Activated naive CD4-positive, alpha-beta T cell treated with anti-CD3 and anti-CD28 coated beads, Interleukin-2, amount 10 ng/mL, durations not matched to agents 7 days and 5 days (primary cell): ENCODE results near the gene LZTR1.

Experiments
- CTCF ChIA-PET: fragments of 350-600 bp; sonication (Branson Sonifier 250); formaldehyde crosslinking; loops from one replicate; lab custom pipeline; 2021; ENCODE audit warnings: antibody characterized with exemption; lab: Charles Lee
- DNase-seq: peaks from one replicate; pipeline ENCODE4 v3.0.0-alpha.2; 2020
- H3K27ac Mint-ChIP-seq: one replicate; pipeline ENCODE4 v1.8.0; 2021; ENCODE audit warnings: mild to moderate bottlenecking, moderate library complexity, mixed read lengths
- H3K27me3 Mint-ChIP-seq: one replicate; pipeline ENCODE4 v1.8.0; 2021; ENCODE audit warnings: mild to moderate bottlenecking, mixed read lengths
- H3K36me3 Mint-ChIP-seq: one replicate; pipeline ENCODE4 v1.8.0; 2021; ENCODE audit warnings: mixed read lengths
- H3K4me1 Mint-ChIP-seq: one replicate; pipeline ENCODE4 v1.8.0; 2021; ENCODE audit warnings: mixed read lengths
- H3K4me3 Mint-ChIP-seq: one replicate; pipeline ENCODE4 v1.8.0; 2021; ENCODE audit warnings: mild to moderate bottlenecking, moderate library complexity, mixed read lengths
- H3K9me3 Mint-ChIP-seq: one replicate; pipeline ENCODE4 v1.8.0; 2021; ENCODE audit warnings: mixed read lengths

LZTR1 gene

GRCh38 chr22:20977019-20977418, 5.1 kb upstream of the LZTR1 start:
- H3K36me3 Mint-ChIP-seq, result no peaks in the 10 kb centered on the region
- CTCF ChIA-PET, result interaction anchor here (0.6 kb wide), 1 partner anchor 17 kb away, joined by 3 read pairs; no protein-coding TSS in a partner anchor

GRCh38 chr22:20977516-20978170, 4.5 kb upstream of the LZTR1 start:
- Mint-ChIP-seq H3K27me3 (peaks cover 26% of the 10 kb centered on the region), H3K4me1 (peaks cover 22% of the 10 kb centered on the region), H3K27ac (no peak overlapping the region), H3K9me3 (peaks cover 12% of the 10 kb centered on the region), H3K36me3 (peaks cover 2% of the 10 kb centered on the region), H3K4me3 (no peak overlapping the region)
- CTCF ChIA-PET, result no interaction called here
- no peak for DNase-seq

More at GRCh38 chr22:20977019-20977418, 5.1 kb upstream of the LZTR1 start:
- peaks cover 21% of the 10 kb centered on the region for H3K4me1 Mint-ChIP-seq
- peaks cover 30% of the 10 kb centered on the region for H3K27me3 Mint-ChIP-seq
- DNase-seq, result no peak
- no peak overlapping the region for H3K27ac Mint-ChIP-seq
- peaks cover 12% of the 10 kb centered on the region for H3K9me3 Mint-ChIP-seq
- H3K4me3 Mint-ChIP-seq, result no peak overlapping the region

- DNase-seq, result no peak
- H3K27ac Mint-ChIP-seq, result no peak overlapping the region
- CTCF ChIA-PET, result no interaction called here
- H3K4me1 Mint-ChIP-seq, result peaks cover 30% of the 10 kb centered on the region
- H3K27me3 Mint-ChIP-seq, result peaks cover 22% of the 10 kb centered on the region
- peaks cover 12% of the 10 kb centered on the region for H3K9me3 Mint-ChIP-seq
- H3K4me3 Mint-ChIP-seq, result no peak overlapping the region
- peaks cover 2% of the 10 kb centered on the region for H3K36me3 Mint-ChIP-seq
These were observed 3.7 kb upstream of the LZTR1 start for GRCh38 chr22:20978419-20978818.

- Mint-ChIP-seq H3K27me3 (peaks cover 14% of the 10 kb centered on the region), H3K4me1 (peaks cover 37% of the 10 kb centered on the region), H3K27ac (peak overlapping the region; percentile 24), H3K9me3 (peaks cover 12% of the 10 kb centered on the region), H3K36me3 (peaks cover 9% of the 10 kb centered on the region), H3K4me3 (peak overlapping the region; percentile 51)
- peak; percentile 80 for DNase-seq
- CTCF ChIA-PET, result no interaction called here
These were observed 2.8 kb upstream of the LZTR1 start for GRCh38 chr22:20979243-20979809.

- Mint-ChIP-seq H3K9me3 (peaks cover 12% of the 10 kb centered on the region), H3K27ac (no peak overlapping the region), H3K27me3 (peaks cover 14% of the 10 kb centered on the region), H3K36me3 (peaks cover 11% of the 10 kb centered on the region), H3K4me3 (peak overlapping the region; percentile 13), H3K4me1 (peaks cover 37% of the 10 kb centered on the region)
- CTCF ChIA-PET, result no interaction called here
- DNase-seq, result no peak
These were observed 2.1 kb upstream of the LZTR1 start for GRCh38 chr22:20979940-20980453.

- CTCF ChIA-PET, result no interaction called here
- peaks cover 37% of the 10 kb centered on the region for H3K4me1 Mint-ChIP-seq
These were observed 1.6 kb upstream of the LZTR1 start for GRCh38 chr22:20980523-20980922.

GRCh38 chr22:20980938-20981722, 967 bp upstream of the LZTR1 start:
- Mint-ChIP-seq H3K27ac (peak overlapping the region; percentile 89), H3K4me3 (peak overlapping the region; percentile 85), H3K27me3 (peaks cover 7% of the 10 kb centered on the region), H3K9me3 (peaks cover 12% of the 10 kb centered on the region), H3K4me1 (peaks cover 37% of the 10 kb centered on the region), H3K36me3 (peaks cover 11% of the 10 kb centered on the region)
- no peak for DNase-seq
- CTCF ChIA-PET, result interaction anchor here (1.5 to 1.8 kb wide), 4 partner anchors 18 to 95 kb away, joined by 3 to 8 read pairs (median 4); partner anchors contain the start of gene LRRC74B

More at GRCh38 chr22:20980523-20980922, 1.6 kb upstream of the LZTR1 start:
- Mint-ChIP-seq H3K27ac (no peak overlapping the region), H3K27me3 (peaks cover 13% of the 10 kb centered on the region), H3K4me3 (peak overlapping the region; percentile 13), H3K9me3 (peaks cover 12% of the 10 kb centered on the region), H3K36me3 (peaks cover 11% of the 10 kb centered on the region)
- DNase-seq, result no peak

- CTCF ChIA-PET, result interaction anchor here (1.0 to 1.8 kb wide), 5 partner anchors 18 to 97 kb away, joined by 3 to 8 read pairs (median 4); partner anchors contain the start of gene LRRC74B
- Mint-ChIP-seq H3K27ac (peak overlapping the region; percentile 80), H3K4me1 (peaks cover 37% of the 10 kb centered on the region), H3K27me3 (peaks cover 2% of the 10 kb centered on the region), H3K9me3 (peaks cover 12% of the 10 kb centered on the region), H3K36me3 (peaks cover 14% of the 10 kb centered on the region), H3K4me3 (peak overlapping the region; percentile 85)
- DNase-seq, result peak; percentile 39
These were observed 426 bp downstream of the LZTR1 start for GRCh38 chr22:20982563-20982882.

GRCh38 chr22:20983081-20983771, 1.1 kb downstream of the LZTR1 start:
- DNase-seq, result no peak
- peak overlapping the region; percentile 80 for H3K27ac Mint-ChIP-seq
- peaks cover 14% of the 10 kb centered on the region for H3K36me3 Mint-ChIP-seq
- peak overlapping the region; percentile 85 for H3K4me3 Mint-ChIP-seq
- CTCF ChIA-PET, result no interaction called here
- peaks cover 9% of the 10 kb centered on the region for H3K9me3 Mint-ChIP-seq
- H3K4me1 Mint-ChIP-seq, result peaks cover 37% of the 10 kb centered on the region
- H3K27me3 Mint-ChIP-seq, result no peaks in the 10 kb centered on the region

- Mint-ChIP-seq H3K27me3 (no peaks in the 10 kb centered on the region), H3K9me3 (no peaks in the 10 kb centered on the region), H3K27ac (no peak overlapping the region), H3K4me1 (peaks cover 27% of the 10 kb centered on the region), H3K36me3 (peaks cover 18% of the 10 kb centered on the region), H3K4me3 (no peak overlapping the region)
- CTCF ChIA-PET, result interaction anchor here (1.7 kb wide), 1 partner anchor 15 kb away, joined by 4 read pairs; no protein-coding TSS in a partner anchor
- no peak for DNase-seq
These were observed 3.6 kb downstream of the LZTR1 start for GRCh38 chr22:20985720-20986119.

GRCh38 chr22:20986365-20986764, 4.3 kb downstream of the LZTR1 start:
- CTCF ChIA-PET, result interaction anchor here (1.7 kb wide), 1 partner anchor 15 kb away, joined by 4 read pairs; no protein-coding TSS in a partner anchor
- Mint-ChIP-seq H3K27me3 (no peaks in the 10 kb centered on the region), H3K4me3 (no peak overlapping the region), H3K4me1 (peaks cover 21% of the 10 kb centered on the region), H3K27ac (no peak overlapping the region), H3K9me3 (no peaks in the 10 kb centered on the region), H3K36me3 (peaks cover 18% of the 10 kb centered on the region)
- no peak for DNase-seq

- no peak for DNase-seq
- H3K27ac Mint-ChIP-seq, result no peak overlapping the region
- H3K4me1 Mint-ChIP-seq, result peaks cover 18% of the 10 kb centered on the region
- H3K36me3 Mint-ChIP-seq, result peaks cover 18% of the 10 kb centered on the region
- no peaks in the 10 kb centered on the region for H3K27me3 Mint-ChIP-seq
- H3K9me3 Mint-ChIP-seq, result no peaks in the 10 kb centered on the region
- CTCF ChIA-PET, result interaction anchor here (1.7 kb wide), 1 partner anchor 14 kb away, joined by 4 read pairs; no protein-coding TSS in a partner anchor
- no peak overlapping the region for H3K4me3 Mint-ChIP-seq
These were observed 5.3 kb downstream of the LZTR1 start for GRCh38 chr22:20987375-20987774.

- Mint-ChIP-seq H3K27me3 (no peaks in the 10 kb centered on the region), H3K4me3 (no peak overlapping the region), H3K9me3 (no peaks in the 10 kb centered on the region), H3K36me3 (peaks cover 18% of the 10 kb centered on the region), H3K27ac (no peak overlapping the region), H3K4me1 (peaks cover 7% of the 10 kb centered on the region)
- CTCF ChIA-PET, result no interaction called here
- DNase-seq, result no peak
These were observed 6.7 kb downstream of the LZTR1 start for GRCh38 chr22:20988573-20989322.
